Ishikawa (cell line): Measurements from ENCODE around the gene TNRC6A.

Experiments used
- CEBPB ChIP-seq: IDR thresholded peaks from 2 replicates; pipeline ENCODE4 v1.6.1; 2012
- CREB1 ChIP-seq: IDR thresholded peaks from 2 replicates; pipeline ENCODE4 v1.6.1; 2012; ENCODE audit warnings: low read depth
- EGR1 ChIP-seq: IDR thresholded peaks from 2 replicates; pipeline ENCODE4 v1.6.1; 2012
- EP300 ChIP-seq: IDR thresholded peaks from 2 replicates; pipeline ENCODE4 v1.6.1; 2012; ENCODE audit warnings: borderline replicate concordance
- FOXM1 ChIP-seq: IDR thresholded peaks from 2 replicates; pipeline ENCODE4 v1.6.1; 2012; ENCODE audit warnings: low read depth, borderline replicate concordance
- MAX ChIP-seq: IDR thresholded peaks from 2 replicates; pipeline ENCODE4 v1.6.1; 2012
- NFIC ChIP-seq: IDR thresholded peaks from 2 replicates; pipeline ENCODE4 v1.6.1; 2012
- RAD21 ChIP-seq: IDR thresholded peaks from 2 replicates; pipeline ENCODE4 v1.6.1; 2012; ENCODE audit warnings: low read depth
- REST ChIP-seq: IDR thresholded peaks from 2 replicates; pipeline ENCODE4 v1.6.1; 2012; ENCODE audit warnings: low read depth, mild to moderate bottlenecking
- TAF1 ChIP-seq: IDR thresholded peaks from 2 replicates; pipeline ENCODE4 v1.6.1; 2012; ENCODE audit warnings: low read depth, mild to moderate bottlenecking
- TCF12 ChIP-seq: IDR thresholded peaks from 2 replicates; pipeline ENCODE4 v1.6.1; 2012; ENCODE audit warnings: low read depth
- TEAD4 ChIP-seq: IDR thresholded peaks from 2 replicates; pipeline ENCODE4 v1.6.1; 2012
- USF1 ChIP-seq: IDR thresholded peaks from 2 replicates; pipeline ENCODE4 v1.6.1; 2012
- YY1 ChIP-seq: IDR thresholded peaks from 2 replicates; pipeline ENCODE4 v1.6.1; 2012; ENCODE audit warnings: low read depth
- ZBTB7A ChIP-seq: IDR thresholded peaks from 2 replicates; pipeline ENCODE4 v1.6.1; 2012; ENCODE audit warnings: low read depth

The TNRC6A gene

DNA sequence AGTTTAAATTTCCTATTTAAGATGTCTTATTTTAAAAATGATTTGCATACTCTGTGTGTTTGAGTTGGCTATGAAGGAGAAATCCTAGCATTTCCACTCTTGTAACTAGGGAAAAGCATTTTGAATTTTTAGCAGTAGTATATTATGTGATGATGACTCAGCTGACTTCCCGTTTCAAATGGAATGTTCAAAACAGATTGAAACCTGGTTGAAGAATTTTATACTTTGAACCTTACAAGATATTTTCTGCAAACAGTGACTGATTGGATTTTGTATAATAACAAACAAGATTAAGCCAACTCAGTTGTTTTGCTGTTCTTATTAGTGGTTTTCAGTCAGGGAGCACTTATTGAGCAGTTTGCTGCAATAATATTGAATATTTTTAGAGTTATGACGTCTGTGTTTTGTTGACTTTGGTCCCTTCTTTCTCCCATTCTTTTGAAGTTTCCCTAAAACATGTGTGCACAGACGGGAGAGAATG, 8.0 kb downstream of the TNRC6A start:
- TF ChIP-seq RAD21 (no peak), NFIC (no peak), FOXM1 (no peak), USF1 (no peak), TCF12 (no peak), TAF1 (no peak), REST (no peak), CREB1 (no peak)

- TF ChIP-seq TEAD4 (no peak), REST (no peak), RAD21 (no peak), ZBTB7A (no peak), USF1 (no peak), NFIC (no peak), CREB1 (no peak), MAX (no peak), CEBPB (no peak), FOXM1 (no peak), EGR1 (no peak), TAF1 (no peak), YY1 (no peak), TCF12 (no peak), EP300 (no peak)
These were observed 8.6 kb downstream of the TNRC6A start for GRCh38 chr16:24737916-24738594.

GRCh38 chr16:24738895-24739294, 9.4 kb downstream of the TNRC6A start:
- no peak for TF ChIP-seq RAD21
- TF ChIP-seq FOXM1 = no peak
- no peak for TF ChIP-seq ZBTB7A
- no peak for TF ChIP-seq CREB1

DNA sequence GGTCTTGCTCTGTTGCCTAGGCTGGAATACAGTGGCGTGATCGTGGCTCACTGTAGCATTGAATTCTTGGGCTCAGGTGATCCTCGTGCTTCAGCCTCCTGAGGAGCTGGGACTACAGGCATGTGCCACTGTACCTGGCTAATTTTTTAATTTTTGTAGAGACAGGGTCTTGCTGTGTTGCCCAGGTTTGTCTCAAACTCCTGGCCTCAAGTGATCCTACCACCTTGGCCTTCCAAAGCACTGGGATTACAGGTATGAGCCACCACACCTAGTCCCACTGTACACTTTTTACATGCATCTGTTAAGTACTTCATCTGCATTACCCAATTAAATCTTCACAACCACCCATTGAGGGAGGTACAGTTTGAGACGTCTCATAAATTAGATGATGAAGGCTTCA, 12.4 kb downstream of the TNRC6A start:
- TF ChIP-seq ZBTB7A (no peak), USF1 (no peak), EGR1 (no peak), TAF1 (no peak), CREB1 (no peak)

DNA sequence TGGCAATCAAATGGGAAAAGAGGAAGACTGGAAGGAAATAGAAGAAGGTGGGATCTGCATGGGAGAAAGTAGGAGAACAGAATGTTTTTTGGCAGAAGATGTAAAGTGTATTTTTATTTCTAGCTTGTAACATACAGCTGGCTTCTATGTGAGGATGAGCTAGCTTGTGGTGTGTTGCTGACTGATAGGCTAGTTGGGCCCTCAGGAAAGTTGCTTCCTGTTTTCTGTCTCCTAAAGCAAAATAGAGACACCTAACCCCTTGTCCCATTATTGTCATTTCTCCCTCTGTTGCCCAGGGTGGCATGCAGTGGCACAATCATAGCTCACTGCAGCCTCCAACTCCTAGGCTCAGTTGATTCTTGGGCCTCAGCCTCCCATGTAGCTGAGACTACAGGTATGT, 15.9 kb downstream of the TNRC6A start:
- TF ChIP-seq TCF12 (no peak), FOXM1 (no peak), ZBTB7A (no peak), NFIC (no peak), CEBPB (no peak), TAF1 (no peak), REST (no peak), USF1 (no peak), RAD21 (no peak), EGR1 (no peak), CREB1 (no peak), TEAD4 (no peak), MAX (no peak), EP300 (no peak), YY1 (no peak)
